H1 (cell line): ENCODE data around the gene TP73. TPM values are rescaled to one million over a fixed set of nuclear protein-coding genes. Genes with fewer than 3 reads are reported as not detected.

Experiments used
- ATF3 ChIP-seq: IDR thresholded peaks from 2 replicates; pipeline ENCODE4 v1.6.1; 2011; ENCODE audit warnings: low read depth, mild to moderate bottlenecking, low read length; ENCODE audit not compliant: insufficient read depth
- CHD2 ChIP-seq: IDR thresholded peaks from 2 replicates; pipeline ENCODE4 v1.6.1; 2012; ENCODE audit warnings: low read length, improper control_type of control experiment
- CHD7 ChIP-seq: fragments of 300-600 bp; sonication (generic); IDR thresholded peaks from 2 replicates; pipeline ENCODE4 v1.7.1; 2012; ENCODE audit warnings: low read length, moderate library complexity, mild to moderate bottlenecking, inconsistent platforms; ENCODE audit not compliant: insufficient replicate concordance
- GTF2F1 ChIP-seq: IDR thresholded peaks from 2 replicates; pipeline ENCODE4 v1.6.1; 2012; ENCODE audit warnings: low read depth, low read length, improper control_type of control experiment, borderline replicate concordance
- HDAC2 ChIP-seq, 2 experiments: fragments of 300-600 bp in 1 of 2; sonication (generic) in 1 of 2; IDR thresholded peaks; 2 replicates each; pipeline ENCODE4 v1.6.1; 2011 to 2012; ENCODE audit warnings: low read depth in 2 of 2, low read length in 2 of 2, mild to moderate bottlenecking in 2 of 2, moderate library complexity in 2 of 2, borderline replicate concordance in 1 of 2, inconsistent platforms in 1 of 2
- HDAC6 ChIP-seq: IDR thresholded peaks from one replicate; pipeline ENCODE4 v1.7.1; 2012; ENCODE audit warnings: low read depth, mild to moderate bottlenecking, inconsistent platforms, low read length, moderate library complexity
- KDM5A ChIP-seq: fragments of 200-600 bp; IDR thresholded peaks from 2 replicates; pipeline ENCODE4 v1.7.1; 2012; ENCODE audit warnings: mild to moderate bottlenecking, low read length, inconsistent platforms, mixed read lengths
- PHF8 ChIP-seq: fragments of 200-600 bp; sonication (generic); conservative IDR thresholded peaks from 2 replicates; pipeline ENCODE4 v1.7.1; 2012; ENCODE audit warnings: low read depth, mild to moderate bottlenecking, inconsistent platforms, low read length, moderate library complexity
- POU5F1 ChIP-seq: IDR thresholded peaks from 2 replicates; pipeline ENCODE4 v1.6.1; 2011; ENCODE audit warnings: low read depth, mild to moderate bottlenecking, low read length, moderate library complexity
- RFX5 ChIP-seq: IDR thresholded peaks from 2 replicates; pipeline ENCODE4 v1.6.1; 2011; ENCODE audit warnings: low read depth, low read length, improper control_type of control experiment, borderline replicate concordance
- polyA plus RNA-seq, 7 experiments: library from polyadenylated mRNA; depleted of rRNA in 3 of 7; stranded (reverse) in 5 of 7; unstranded in 2 of 7; fragments of >200 nt in 5 of 7; fragments of 200-250 nt in 2 of 7; gene quantifications; 1 replicate in 5 of 7; 2 replicates in 1 of 7; 4 replicates in 1 of 7; pipeline versions ENCODE4 v1.2.1 to v1.2.3, GENCODE V29; 2011 to 2013; ENCODE audit warnings: missing spikeins in 2 of 7, mixed read lengths in 2 of 7
- total RNA-seq: library from RNA; stranded (reverse); fragmentation: NEBNext Ultra II Directional; extraction: Animal tissue kit (Norgen Biotek cat#: 25700); gene quantifications from 2 replicates; pipeline ENCODE4 v1.2.1, GENCODE V29; 2021

Gene TP73
- total and polyA plus RNA-seq, 2 of the 8 experiments (the other 6 are each of a cell fraction or from before 2014, with no cell fraction given): 2.6 to 3.1 TPM

- TF ChIP-seq CHD7 (no peak), HDAC6 (no peak), HDAC2 (IDR thresholded peaks at IDR 0.05; ENCODE audit: borderline replicate concordance in 1 of 2, low read depth in 2 of 2, low read length in 2 of 2) (no peak), GTF2F1 (no peak), PHF8 (no peak), CHD2 (no peak), KDM5A (no peak), RFX5 (no peak), ATF3 (no peak), POU5F1 (no peak)
Observed at GRCh38 chr1:3777078-3777547, 124.8 kb downstream of the TP73 start (continued).
